Stromal cell of bone marrow (primary cell): ENCODE data around the gene EHBP1L1.

Experiments used
- DNase-seq: peaks from one replicate; pipeline ENCODE4 v3.0.0-alpha.2; 2012; ENCODE audit warnings: low read depth

The EHBP1L1 gene

GRCh38 chr11:65616575-65617001 is 40.7 kb downstream of the EHBP1L1 start:
- no peak for DNase-seq

- no peak for DNase-seq
Observed at GRCh38 chr11:65617136-65617850, 41.4 kb downstream of the EHBP1L1 start.

GRCh38 chr11:65617990-65618751 is 42.3 kb downstream of the EHBP1L1 start:
- DNase-seq, result no peak

- DNase-seq, result no peak
Observed at GRCh38 chr11:65618763-65619162, 42.9 kb downstream of the EHBP1L1 start.

GRCh38 chr11:65619281-65619928 is 43.6 kb downstream of the EHBP1L1 start:
- DNase-seq, result no peak

- DNase-seq, result no peak
Observed at GRCh38 chr11:65620666-65621065, 44.8 kb downstream of the EHBP1L1 start.

GRCh38 chr11:65621460-65621859 is 45.6 kb downstream of the EHBP1L1 start:
- no peak for DNase-seq

GRCh38 chr11:65622011-65622410 is 46.2 kb downstream of the EHBP1L1 start:
- DNase-seq, result no peak

- no peak for DNase-seq
Observed at GRCh38 chr11:65623177-65623576, 47.3 kb downstream of the EHBP1L1 start.

GRCh38 chr11:65623852-65624616 is 48.2 kb downstream of the EHBP1L1 start:
- no peak for DNase-seq

GRCh38 chr11:65624931-65625627 is 49.2 kb downstream of the EHBP1L1 start:
- DNase-seq, result no peak

GRCh38 chr11:65625628-65626342 is 49.9 kb downstream of the EHBP1L1 start:
- no peak for DNase-seq

GRCh38 chr11:65627202-65627601 is 51.3 kb downstream of the EHBP1L1 start:
- no peak for DNase-seq

GRCh38 chr11:65629579-65629978 is 53.7 kb downstream of the EHBP1L1 start:
- no peak for DNase-seq

- no peak for DNase-seq
Observed at GRCh38 chr11:65630215-65630614, 54.4 kb downstream of the EHBP1L1 start.

GRCh38 chr11:65633390-65634108 is 57.7 kb downstream of the EHBP1L1 start:
- DNase-seq, result no peak

GRCh38 chr11:65634109-65634436 is 58.2 kb downstream of the EHBP1L1 start:
- no peak for DNase-seq

GRCh38 chr11:65634440-65634839 is 58.6 kb downstream of the EHBP1L1 start:
- DNase-seq, result no peak

GRCh38 chr11:65634905-65635731 is 59.3 kb downstream of the EHBP1L1 start:
- no peak for DNase-seq
